GM06990 (cell line): Measurements from ENCODE around the gene PTPN14.

ENCODE experiments used
- DNase-seq: peaks from one replicate; pipeline ENCODE4 v3.0.0-alpha.2; 2011; ENCODE audit not compliant: insufficient read length; ENCODE audit errors: extremely low read depth
- H3K27me3 ChIP-seq: replicated peaks from 2 replicates; pipeline ENCODE4 v1.6.0; 2011; ENCODE audit warnings: low read length; ENCODE audit not compliant: control insufficient read depth, insufficient read depth
- H3K36me3 ChIP-seq: 2 replicates; pipeline ENCODE4 v1.5.1; 2011; ENCODE audit warnings: low read length; ENCODE audit not compliant: control insufficient read depth, insufficient read depth
- H3K4me3 ChIP-seq: replicated peaks from 2 replicates; pipeline ENCODE4 v1.5.1; 2011; ENCODE audit warnings: low read depth, mild to moderate bottlenecking, control low read depth, low read length
- CTCF ChIP-seq: IDR thresholded peaks from 2 replicates; pipeline ENCODE4 v1.5.1; 2011; ENCODE audit warnings: low read length, control low read depth, mild to moderate bottlenecking, inconsistent platforms; ENCODE audit not compliant: insufficient read depth, poor library complexity, severe bottlenecking

Gene PTPN14

GRCh38 chr1:214455971-214456867 is 95.2 kb downstream of the PTPN14 start:
- H3K4me3 ChIP-seq: no peak overlapping the region
- no peak for TF ChIP-seq CTCF

GRCh38 chr1:214455479-214455878 is 95.9 kb downstream of the PTPN14 start:
- TF ChIP-seq CTCF: no peak
- Histone ChIP-seq H3K36me3 (no peaks in the 10 kb centered on the region), H3K27me3 (no peaks in the 10 kb centered on the region; the same call in 1 of the 2 replicates), H3K4me3 (no peak overlapping the region)
- DNase-seq: no peak

More at GRCh38 chr1:214455971-214456867, 95.2 kb downstream of the PTPN14 start:
- no peak for DNase-seq
- no peaks in the 10 kb centered on the region for H3K36me3 ChIP-seq
- no peaks in the 10 kb centered on the region; the same call in 1 of the 2 replicates for H3K27me3 ChIP-seq

- Histone ChIP-seq H3K27me3 (no peaks in the 10 kb centered on the region), H3K4me3 (no peak overlapping the region), H3K36me3 (no peaks in the 10 kb centered on the region)
- no peak for DNase-seq
- TF ChIP-seq CTCF: no peak
Observed at GRCh38 chr1:214454569-214455396, 96.6 kb downstream of the PTPN14 start.

- H3K27me3 ChIP-seq: no peaks in the 10 kb centered on the region
Observed at GRCh38 chr1:214453109-214453722, 98.2 kb downstream of the PTPN14 start.

More at GRCh38 chr1:214453109-214453722, 98.2 kb downstream of the PTPN14 start:
- no peak for DNase-seq
- Histone ChIP-seq H3K36me3 (no peaks in the 10 kb centered on the region), H3K4me3 (no peak overlapping the region)
- TF ChIP-seq CTCF: no peak
